Activated CD4-positive, alpha-beta T cell treated with anti-CD3 and anti-CD28 coated beads, Interleukin-2, Interleukin-4, amounts not matched to agents 100 ng/mL and 50 ng/mL, durations not matched to agents 16 hours and 8 hours (primary cell): ENCODE measurements around the gene ADAMTS17.

Experiments used
- DNase-seq: peaks from one replicate; pipeline ENCODE4 v3.0.0-alpha.2; 2020; ENCODE audit warnings: low spot score

The ADAMTS17 gene

DNA sequence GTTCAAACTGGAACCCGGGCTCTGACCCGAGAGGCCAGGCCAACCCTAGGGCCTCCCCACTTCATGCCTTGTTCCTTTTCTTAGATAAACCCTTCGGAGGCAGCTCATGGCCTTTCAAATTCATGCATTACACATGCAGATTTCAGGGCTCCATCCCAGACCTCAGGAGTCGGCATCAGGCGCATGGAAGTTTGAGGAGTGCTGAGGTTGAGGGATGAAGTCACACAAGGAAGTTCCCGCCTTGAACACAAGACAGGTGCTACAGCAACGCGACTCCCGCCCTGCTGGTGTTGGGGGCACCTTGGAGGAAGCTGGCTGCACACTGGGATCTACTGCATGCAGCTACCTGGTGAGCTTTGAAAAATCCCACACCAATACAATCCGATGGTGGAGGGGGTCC is 363.3 kb downstream of the ADAMTS17 start:
- no peak for DNase-seq

- no peak for DNase-seq
These were observed 363.8 kb downstream of the ADAMTS17 start for GRCh38 chr15:99977929-99978328.

DNA sequence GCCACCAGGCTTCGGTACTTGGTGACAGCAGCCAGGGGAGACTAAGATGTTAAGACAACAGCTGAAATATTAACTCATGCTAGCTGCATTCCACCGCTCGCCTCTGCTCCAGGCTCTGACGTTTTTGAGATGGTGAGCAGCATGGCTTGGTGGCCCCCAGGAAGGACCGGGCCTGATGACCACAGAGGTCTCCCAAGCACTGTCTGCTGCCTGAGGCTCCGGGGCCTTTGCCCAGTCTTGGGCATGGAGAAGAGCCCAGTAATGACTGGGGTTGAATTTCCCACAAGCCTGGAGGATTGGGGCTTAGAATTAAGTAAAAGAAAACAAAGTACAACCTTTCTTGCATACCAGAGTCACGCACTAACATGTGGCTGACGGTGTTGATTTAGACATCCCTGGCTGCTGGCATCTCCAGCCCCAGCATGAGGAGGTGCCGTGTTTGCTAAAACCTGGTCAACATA is 364.9 kb downstream of the ADAMTS17 start:
- no peak for DNase-seq

- DNase-seq = no peak
These were observed 365.8 kb downstream of the ADAMTS17 start for GRCh38 chr15:99976000-99976399.

DNA sequence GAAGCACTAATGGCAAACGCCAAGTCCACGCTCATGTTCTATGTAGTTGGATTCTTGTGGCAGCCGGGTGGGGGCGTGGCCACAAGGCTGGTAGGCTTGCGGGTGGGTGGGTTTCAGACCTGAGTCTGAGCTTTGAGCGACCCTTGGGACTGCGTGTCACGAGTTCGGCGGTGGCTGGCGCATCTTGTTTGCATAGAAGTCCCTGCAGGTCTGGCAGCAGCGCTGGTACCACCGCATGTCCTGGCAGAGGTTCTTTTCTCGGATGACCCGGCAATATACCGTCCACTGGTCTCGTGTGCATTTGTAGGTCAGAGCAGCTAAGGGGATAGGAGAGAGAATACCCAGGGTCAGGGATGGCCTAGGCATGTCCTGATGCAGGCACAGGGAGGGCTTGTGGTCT is 367.5 kb downstream of the ADAMTS17 start:
- no peak for DNase-seq

DNA sequence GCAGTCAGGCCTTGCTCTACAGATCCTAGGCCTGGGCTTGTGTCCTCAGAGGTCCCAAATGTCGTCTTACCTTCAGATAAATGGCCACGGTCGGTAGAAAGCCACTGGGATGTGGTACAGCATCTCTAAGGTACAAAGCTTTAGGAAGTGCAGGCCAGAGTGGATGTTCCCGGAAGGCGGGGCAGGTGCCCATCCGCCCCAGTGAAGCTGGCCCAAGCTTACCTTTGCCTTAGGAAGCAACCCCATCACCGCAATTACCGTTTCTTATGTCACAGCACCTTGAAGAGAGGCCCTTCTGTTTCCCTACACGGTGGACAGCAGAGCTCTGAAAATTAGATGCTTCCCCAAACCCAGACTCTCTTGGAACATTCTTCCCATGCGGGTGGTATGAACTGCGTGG is 368.4 kb downstream of the ADAMTS17 start:
- DNase-seq = no peak

- DNase-seq = no peak
These were observed 370.8 kb downstream of the ADAMTS17 start for GRCh38 chr15:99970891-99971430.

DNA sequence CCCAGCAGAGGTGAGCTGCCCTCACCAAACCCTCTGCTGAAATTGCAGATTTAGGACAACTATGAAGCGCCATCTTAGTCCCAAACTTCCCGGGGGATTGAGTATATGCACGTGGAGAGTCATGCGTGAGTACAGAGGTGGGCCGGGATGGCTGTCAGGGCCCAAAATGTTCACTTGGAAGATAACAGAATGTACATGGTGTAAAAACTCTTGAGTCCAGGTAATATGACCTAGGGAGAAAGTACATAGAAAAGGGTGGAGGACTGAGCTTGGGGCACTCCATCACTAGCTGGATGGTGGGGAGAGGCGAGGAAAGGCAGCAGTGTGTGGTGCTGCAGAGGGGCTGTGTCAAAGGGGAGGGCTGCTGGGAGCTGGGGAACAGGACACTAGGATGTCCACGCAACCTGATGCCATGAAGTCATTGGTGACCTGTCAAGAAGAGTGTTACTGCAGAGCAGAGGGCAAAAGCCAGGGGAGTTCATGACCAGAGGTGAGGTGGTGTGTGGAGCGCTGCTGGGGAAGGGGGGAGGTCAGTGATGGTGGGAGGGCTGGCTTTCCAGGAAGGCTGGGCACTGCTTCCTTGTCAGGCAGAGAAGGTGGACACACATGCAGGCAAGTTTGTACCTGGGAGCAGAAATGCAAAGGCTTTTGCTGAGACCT is 372.4 kb downstream of the ADAMTS17 start:
- DNase-seq = no peak

GRCh38 chr15:99967841-99968371 is 373.9 kb downstream of the ADAMTS17 start:
- DNase-seq = no peak

- DNase-seq = no peak
These were observed 375.0 kb downstream of the ADAMTS17 start for GRCh38 chr15:99966815-99967214.

DNA sequence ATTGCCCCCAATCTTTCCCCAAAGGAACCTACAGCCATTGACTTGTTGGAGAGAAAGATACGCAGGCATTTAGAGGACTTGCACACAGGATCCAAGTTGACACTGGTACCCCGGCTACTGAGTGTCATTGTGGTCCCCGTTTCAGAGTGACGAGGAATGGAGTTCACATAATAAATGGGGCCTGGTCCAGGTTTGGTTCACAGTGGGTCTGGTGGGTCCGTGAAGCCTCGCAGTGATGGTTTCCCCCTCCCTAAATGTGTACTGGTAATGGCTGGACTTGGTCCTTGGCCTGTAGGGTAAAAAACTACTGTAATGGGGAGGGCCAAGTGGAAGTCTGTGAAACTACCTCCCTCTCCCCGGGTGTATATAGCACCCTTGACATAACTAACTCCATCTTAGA is 376.4 kb downstream of the ADAMTS17 start:
- no peak for DNase-seq

DNA sequence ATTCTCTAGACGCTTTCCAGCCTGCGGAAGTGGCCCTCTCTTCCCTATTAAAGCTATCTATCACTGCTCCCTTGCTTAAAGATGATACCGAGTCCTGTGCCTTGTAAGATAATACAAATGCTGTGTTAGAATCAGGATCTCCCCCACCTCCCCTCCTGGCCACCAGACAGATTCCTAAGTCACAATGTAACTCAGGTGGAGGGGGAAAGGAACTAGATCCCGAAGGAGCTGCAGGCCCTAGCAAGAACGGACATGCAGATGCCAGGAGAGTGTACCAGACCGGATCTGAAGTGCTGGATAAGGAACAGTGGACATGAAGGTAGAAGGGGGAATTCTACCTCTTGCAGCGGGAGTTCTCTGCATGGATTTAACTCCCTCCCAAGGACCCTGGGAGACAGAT is 377.8 kb downstream of the ADAMTS17 start:
- no peak for DNase-seq

- no peak for DNase-seq
These were observed 378.5 kb downstream of the ADAMTS17 start for GRCh38 chr15:99963096-99963825.

DNA sequence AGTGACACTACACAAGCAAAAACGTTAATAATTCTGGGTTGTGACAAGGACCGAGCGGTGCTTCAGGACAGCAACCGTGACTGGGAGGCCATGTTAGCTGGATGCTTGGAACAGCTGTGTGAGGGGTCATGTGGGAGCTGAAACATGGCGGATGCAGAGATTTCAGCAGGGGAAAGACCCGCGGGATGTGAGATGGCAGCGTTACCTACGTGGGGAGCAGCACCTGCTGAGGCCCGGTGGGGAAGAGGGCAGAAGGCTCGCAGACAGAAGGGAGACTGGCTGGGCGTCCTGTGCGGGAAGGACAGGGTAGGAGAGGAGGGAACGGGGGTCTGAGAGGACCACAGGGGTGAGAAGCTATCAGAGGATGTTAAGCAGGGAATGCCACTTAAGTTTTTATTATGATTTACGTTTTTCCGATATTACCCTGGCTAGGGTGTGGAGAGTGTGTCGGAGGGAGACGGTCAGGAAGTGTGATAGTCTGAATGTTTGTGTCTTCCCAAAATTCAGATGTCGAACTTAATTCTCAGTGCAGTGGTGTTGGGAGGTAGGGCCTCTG is 379.7 kb downstream of the ADAMTS17 start:
- DNase-seq = no peak

DNA sequence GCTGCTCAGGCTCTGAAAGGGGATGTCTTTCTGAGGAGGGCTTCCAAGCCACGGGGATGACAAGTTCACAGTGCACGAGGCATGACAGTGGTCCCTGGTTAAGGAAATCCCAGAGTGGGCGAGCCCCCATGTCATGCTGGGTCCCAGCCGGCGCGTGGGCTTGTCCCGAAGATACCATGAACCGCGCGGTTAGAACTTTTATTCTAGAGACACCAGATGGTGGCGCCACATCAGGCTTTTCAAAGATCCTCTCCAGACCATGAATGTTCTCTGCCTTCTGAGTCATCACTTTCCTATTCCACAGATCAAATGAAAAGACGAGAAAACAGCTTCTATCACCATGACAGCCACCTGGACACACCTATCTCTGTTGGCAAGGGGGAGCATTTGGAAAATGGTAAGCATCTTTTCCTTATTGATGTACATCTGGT is 380.7 kb downstream of the ADAMTS17 start:
- peak; percentile 8 for DNase-seq

DNA sequence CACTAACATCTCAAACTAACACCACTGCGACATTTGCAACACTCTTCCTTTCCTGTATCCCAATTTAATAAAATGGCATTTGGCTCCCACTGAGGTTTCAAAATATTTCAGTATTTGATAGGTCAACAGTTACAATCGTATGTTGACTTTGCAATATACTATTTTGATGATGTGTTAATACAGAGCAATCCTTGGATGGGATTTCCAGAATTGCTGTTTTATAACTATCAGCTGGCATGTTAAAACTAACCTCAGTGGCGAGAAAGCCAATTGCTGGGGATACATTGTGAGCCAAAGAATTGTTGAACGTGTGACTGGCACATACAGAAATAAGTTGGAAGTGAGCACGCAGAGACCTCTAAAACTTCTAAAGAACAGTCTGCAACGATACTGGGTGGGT is 382.4 kb downstream of the ADAMTS17 start:
- DNase-seq = no peak

- DNase-seq = no peak
These were observed 383.2 kb downstream of the ADAMTS17 start for GRCh38 chr15:99958426-99959097.

- DNase-seq = peak; percentile 8
These were observed 384.1 kb downstream of the ADAMTS17 start for GRCh38 chr15:99957642-99958013.

DNA sequence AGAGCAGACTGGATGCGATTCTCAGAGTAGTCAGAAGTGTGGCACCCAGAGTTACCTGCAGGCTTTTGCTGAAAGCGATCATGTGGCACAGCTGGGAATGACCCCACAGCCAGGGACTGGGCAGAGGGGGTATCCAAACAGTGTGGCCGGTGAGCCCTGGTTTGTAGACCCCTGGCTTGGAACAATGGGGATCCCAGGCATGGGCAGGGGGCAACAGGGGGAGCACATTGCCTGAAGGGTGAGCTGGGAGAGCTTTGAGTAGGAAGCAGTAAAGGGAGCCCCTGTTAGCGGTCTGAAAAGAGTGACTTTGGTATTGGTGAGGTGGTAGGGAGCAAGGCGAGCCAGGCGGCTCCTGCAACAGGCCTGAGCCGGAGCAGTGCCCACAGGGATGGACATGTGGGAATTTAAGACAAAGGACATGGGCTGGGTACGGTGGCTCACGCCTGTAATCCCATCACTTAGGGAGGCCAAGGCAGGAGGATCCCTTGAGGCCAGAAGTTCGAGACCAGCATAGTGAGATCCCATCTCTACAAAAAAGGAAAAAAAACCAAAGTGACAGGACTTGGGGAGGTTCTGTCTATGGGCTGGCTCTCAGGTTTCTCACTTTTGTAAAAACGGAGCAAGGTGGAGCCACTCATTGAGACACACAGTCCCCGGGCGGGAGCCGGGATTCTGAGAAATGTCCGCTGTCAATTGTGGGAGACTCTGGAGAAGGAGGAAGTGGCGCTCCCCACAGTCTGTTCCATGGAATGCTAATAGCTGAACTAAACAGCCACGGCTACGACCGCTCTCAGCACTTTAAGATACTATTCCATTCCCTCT is 384.7 kb downstream of the ADAMTS17 start:
- DNase-seq = no peak

- DNase-seq = no peak
These were observed 385.6 kb downstream of the ADAMTS17 start for GRCh38 chr15:99956022-99956775.

DNA sequence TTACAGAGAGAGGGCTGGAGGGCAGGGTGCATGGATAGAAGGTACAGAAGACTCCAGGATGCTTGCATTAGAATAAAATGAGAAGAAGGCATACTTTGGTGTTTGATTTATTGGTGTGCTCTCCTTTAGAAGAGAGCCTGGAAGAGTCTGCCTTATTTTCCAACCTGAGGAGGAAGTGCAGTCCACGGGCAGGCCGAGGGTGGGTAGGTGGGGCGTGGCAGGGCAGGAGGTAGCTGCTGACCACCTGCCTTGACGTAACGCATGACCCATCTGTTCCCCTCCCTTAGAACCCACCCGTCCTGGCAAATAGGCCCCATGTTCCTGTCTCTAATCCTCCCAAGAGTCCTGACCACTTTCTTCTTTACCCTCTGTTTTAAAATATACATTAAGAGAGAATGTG is 386.2 kb downstream of the ADAMTS17 start:
- DNase-seq = no peak
